Right lobe of liver (tissue), 6 donors: ENCODE results near the gene ARHGAP27. TPM values are rescaled to one million over a fixed set of nuclear protein-coding genes. Genes with fewer than 3 reads are reported as not detected.

Experiments
- ATAC-seq, 4 donors: fragments of 200-7000 bp; cut with Tn5 transposase; one replicate each; pipeline ENCODE4 v1.9.1; 2020; ENCODE audit warnings: mild to moderate bottlenecking in 4 of 4, moderate library complexity in 4 of 4
- DNase-seq, 3 donors: peaks; one replicate each; pipeline ENCODE4 v3.0.0-alpha.2; 2020
- H3K27ac ChIP-seq, 3 donors: fragments of 200-600 bp; one replicate each; pipeline ENCODE4 v1.8.0; 2022
- H3K27me3 ChIP-seq, 2 donors: fragments of 200-600 bp; one replicate each; pipeline ENCODE4 v1.8.0; 2022
- H3K36me3 ChIP-seq, 4 donors: fragments of 200-600 bp; sonication (generic) in 1 of 4; one replicate each; pipeline versions ENCODE4 v1.5.1 to v1.8.0; 2017 to 2022; ENCODE audit warnings: control low read depth in 1 of 4
- H3K4me1 ChIP-seq, 4 donors: fragments of 200-600 bp; sonication (generic) in 1 of 4; one replicate each; pipeline versions ENCODE4 v1.5.1 to v1.8.0; 2017 to 2022; ENCODE audit warnings: control low read depth in 1 of 4
- H3K4me3 ChIP-seq, 3 donors: fragments of 200-600 bp; one replicate each; pipeline ENCODE4 v1.8.0; 2022
- H3K9me3 ChIP-seq, 4 donors: fragments of 200-600 bp; sonication (generic) in 1 of 4; one replicate each; pipeline versions ENCODE4 v1.5.1 to v1.8.0; 2017 to 2022; ENCODE audit warnings: control low read depth in 1 of 4
- POLR2A ChIP-seq: fragments of 450-650 bp; IDR thresholded peaks from one replicate; pipeline ENCODE4 v1.6.1; 2017; ENCODE audit warnings: antibody characterized with exemption, mild to moderate bottlenecking
- WGBS: methylation state at CpG from one replicate; pipeline ENCODE4 v1.1.6; 2018; ENCODE audit warnings: low coverage, low lambda C conversion rate; ENCODE audit not compliant: insufficient coverage; ENCODE audit errors: missing lambda C conversion rate; 5-methylcytosine and 5-hydroxymethylcytosine counted together
- intact Hi-C, 2 donors: fragments of 100-400 bp; cut with DNase I; formaldehyde crosslinking; loops; one replicate each; pipeline versions ENCODE4 v1.11.2 to v1.14.1; 2022
- total RNA-seq, 6 experiments: library from RNA; depleted of rRNA in 2 of 6; stranded (reverse); fragments of >200 nt in 2 of 6; fragmentation: NEBNext Ultra II Directional in 3 of 6; extraction: Animal tissue kit (Norgen Biotek cat#: 25700) in 3 of 6; gene quantifications; one replicate each; pipeline versions ENCODE4 v1.1.0 to v1.2.4, GENCODE V29; 2016 to 2023
- TF ChIP-seq, protein P1 (sequence below), 4 donors: fragments of 200-600 bp in 3 of 4; fragments of 450-650 bp in 1 of 4; IDR thresholded peaks; one replicate each; pipeline versions ENCODE4 v1.5.1 to v1.8.0; 2016 to 2022; ENCODE audit warnings: antibody characterized with exemption in 4 of 4, mild to moderate bottlenecking in 2 of 4
- donor health status: DM: no; HTN: yes; CAD: no.
- donor health status: DM: no; HTN: no; CAD: no.
- donor health status: DM: no; HTN: no; CAD: no.
- donor health status: DM: no; HTN: yes; CAD: no.
- donor health status: DM: no; HTN: yes; CAD: no.

Gene ARHGAP27
- total RNA-seq, 6 experiments from 2014 or later: 4.9 to 9.3 (median 6.8) TPM

DNA sequence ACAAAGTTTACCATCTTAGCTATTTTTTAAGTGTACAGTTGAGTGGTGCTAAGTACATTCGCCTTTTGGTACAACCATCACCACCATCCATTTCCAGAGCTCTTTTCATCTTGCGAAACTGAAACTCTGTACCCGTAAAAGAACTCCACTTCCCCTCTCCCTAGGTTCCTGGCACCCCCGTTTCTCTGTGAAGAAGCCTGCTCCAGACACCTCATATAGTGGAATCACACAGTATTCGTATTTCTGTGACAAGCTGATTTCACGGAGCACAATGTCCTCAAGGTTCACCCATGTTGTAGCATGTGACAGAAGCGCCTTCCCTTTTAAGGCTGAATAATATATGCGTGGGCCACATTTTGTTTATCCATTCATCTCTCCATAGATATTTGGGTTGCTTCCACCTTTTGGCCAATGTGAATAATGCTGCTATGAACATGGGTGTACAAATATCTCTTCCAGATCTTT lies 61.7 kb downstream of the ARHGAP27 start:
- DNase-seq: peak in 1 of 3 donors; percentile 13
- peak overlapping the region in 1 of 3 donors; percentile 84 for H3K27ac ChIP-seq
- H3K27me3 ChIP-seq: no peaks in the 10 kb centered on the region
- H3K9me3 ChIP-seq: no peaks in the 10 kb centered on the region
- peak overlapping the region; percentile 29 to 58 (median 57) for H3K4me3 ChIP-seq
- intact Hi-C loops: no loop called here
- H3K36me3 ChIP-seq: no peaks in the 10 kb centered on the region
- WGBS: 52% methylated on average over 7 of the region's 8 CpGs
- peaks cover 0 to 16% (median 5%) of the 10 kb centered on the region in 4 donors for H3K4me1 ChIP-seq
- no peak for ATAC-seq
- TF ChIP-seq POLR2A: no peak
- TF ChIP-seq, protein P1, sequence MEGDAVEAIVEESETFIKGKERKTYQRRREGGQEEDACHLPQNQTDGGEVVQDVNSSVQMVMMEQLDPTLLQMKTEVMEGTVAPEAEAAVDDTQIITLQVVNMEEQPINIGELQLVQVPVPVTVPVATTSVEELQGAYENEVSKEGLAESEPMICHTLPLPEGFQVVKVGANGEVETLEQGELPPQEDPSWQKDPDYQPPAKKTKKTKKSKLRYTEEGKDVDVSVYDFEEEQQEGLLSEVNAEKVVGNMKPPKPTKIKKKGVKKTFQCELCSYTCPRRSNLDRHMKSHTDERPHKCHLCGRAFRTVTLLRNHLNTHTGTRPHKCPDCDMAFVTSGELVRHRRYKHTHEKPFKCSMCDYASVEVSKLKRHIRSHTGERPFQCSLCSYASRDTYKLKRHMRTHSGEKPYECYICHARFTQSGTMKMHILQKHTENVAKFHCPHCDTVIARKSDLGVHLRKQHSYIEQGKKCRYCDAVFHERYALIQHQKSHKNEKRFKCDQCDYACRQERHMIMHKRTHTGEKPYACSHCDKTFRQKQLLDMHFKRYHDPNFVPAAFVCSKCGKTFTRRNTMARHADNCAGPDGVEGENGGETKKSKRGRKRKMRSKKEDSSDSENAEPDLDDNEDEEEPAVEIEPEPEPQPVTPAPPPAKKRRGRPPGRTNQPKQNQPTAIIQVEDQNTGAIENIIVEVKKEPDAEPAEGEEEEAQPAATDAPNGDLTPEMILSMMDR (IDR thresholded peaks at IDR 0.05): no peak

DNA sequence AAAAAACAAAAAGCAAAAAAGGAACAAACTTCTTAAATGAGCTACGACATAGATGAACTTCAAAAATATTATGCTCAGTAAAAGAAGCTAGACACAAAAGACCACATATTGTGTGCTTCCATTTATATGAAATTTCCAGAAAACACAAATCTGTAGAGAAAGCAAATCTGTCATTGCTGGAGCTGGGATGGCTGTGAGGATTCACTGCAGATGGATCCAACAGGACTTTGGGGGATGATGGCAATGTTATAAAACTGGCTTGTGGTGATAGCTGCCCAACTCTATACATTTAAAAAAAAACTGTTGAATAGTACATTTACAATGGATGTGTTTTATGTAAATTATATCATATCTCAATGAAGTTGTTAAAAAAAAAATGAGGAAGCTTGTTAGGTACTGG lies 63.2 kb downstream of the ARHGAP27 start:
- Histone ChIP-seq H3K27ac (no peak overlapping the region), H3K4me3 (no peak overlapping the region), H3K9me3 (no peaks in the 10 kb centered on the region), H3K4me1 (peaks cover 0 to 16% (median 5%) of the 10 kb centered on the region in 4 donors), H3K27me3 (no peaks in the 10 kb centered on the region), H3K36me3 (no peaks in the 10 kb centered on the region)
- no peak for DNase-seq
- no peak for TF ChIP-seq POLR2A
- TF ChIP-seq, protein P1 (IDR thresholded peaks at IDR 0.05): no peak
- ATAC-seq: no peak
- 75% methylated on average over 1 of the region's 1 CpG for WGBS
- intact Hi-C loops: no loop called here

DNA sequence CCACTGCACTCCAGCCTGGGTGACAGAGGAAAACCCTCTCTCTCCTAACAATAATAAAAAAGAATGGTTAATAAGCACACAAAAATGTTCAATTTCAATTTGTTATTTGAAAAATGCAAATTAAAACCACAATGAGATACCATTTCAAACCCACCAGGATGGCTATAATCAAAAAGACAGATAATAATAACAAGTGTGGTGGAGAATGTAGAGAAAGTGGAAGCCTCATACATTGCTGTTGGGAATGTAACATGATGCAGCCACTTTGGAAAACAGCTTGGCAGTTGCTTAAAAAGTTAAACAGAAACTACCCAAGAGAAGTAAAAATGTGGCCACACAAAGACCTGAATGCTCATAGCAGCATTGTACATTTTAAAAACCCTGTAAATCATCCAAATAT lies 64.0 kb downstream of the ARHGAP27 start:
- no peak overlapping the region for H3K27ac ChIP-seq
- intact Hi-C loops: no loop called here
- TF ChIP-seq, protein P1 (IDR thresholded peaks at IDR 0.05): no peak
- no peak for TF ChIP-seq POLR2A
- no peaks in the 10 kb centered on the region for H3K27me3 ChIP-seq
- no peaks in the 10 kb centered on the region for H3K9me3 ChIP-seq
- H3K4me3 ChIP-seq: no peak overlapping the region
- DNase-seq (no peak), ATAC-seq (no peak)
- H3K4me1 ChIP-seq: peaks cover 0 to 16% (median 5%) of the 10 kb centered on the region in 4 donors
- no peaks in the 10 kb centered on the region for H3K36me3 ChIP-seq

DNA sequence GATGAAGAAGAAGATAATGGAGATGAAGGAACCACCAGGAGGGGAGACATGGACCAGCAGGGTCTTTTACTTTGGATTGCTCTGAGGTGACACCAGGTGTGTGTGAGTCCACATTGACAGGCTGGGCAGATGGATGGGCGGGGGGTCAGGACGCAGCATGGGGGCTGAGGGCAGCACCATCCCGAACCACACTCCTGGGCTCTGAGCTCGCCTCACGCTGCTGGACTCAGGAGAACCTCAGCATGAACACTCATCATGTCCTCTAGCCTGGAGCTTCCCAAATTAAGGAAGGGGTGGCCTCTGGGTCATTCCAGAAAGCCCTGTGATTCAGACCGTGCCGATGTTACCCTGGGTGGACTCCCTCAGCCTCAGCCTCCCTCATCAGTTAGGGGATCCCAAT lies 65.5 kb downstream of the ARHGAP27 start:
- intact Hi-C loops: no loop called here
- TF ChIP-seq, protein P1 (IDR thresholded peaks at IDR 0.05): no peak
- no peak for TF ChIP-seq POLR2A
- DNase-seq (peak in 1 of 3 donors; percentile 29), ATAC-seq (no peak)
- H3K36me3 ChIP-seq: no peaks in the 10 kb centered on the region
- no peak overlapping the region for H3K27ac ChIP-seq
- 100% methylated on average over 1 of the region's 7 CpGs for WGBS
- peaks cover 0 to 12% (median 2%) of the 10 kb centered on the region in 4 donors for H3K4me1 ChIP-seq
- no peak overlapping the region for H3K4me3 ChIP-seq
- no peaks in the 10 kb centered on the region for H3K27me3 ChIP-seq
- no peaks in the 10 kb centered on the region for H3K9me3 ChIP-seq

DNA sequence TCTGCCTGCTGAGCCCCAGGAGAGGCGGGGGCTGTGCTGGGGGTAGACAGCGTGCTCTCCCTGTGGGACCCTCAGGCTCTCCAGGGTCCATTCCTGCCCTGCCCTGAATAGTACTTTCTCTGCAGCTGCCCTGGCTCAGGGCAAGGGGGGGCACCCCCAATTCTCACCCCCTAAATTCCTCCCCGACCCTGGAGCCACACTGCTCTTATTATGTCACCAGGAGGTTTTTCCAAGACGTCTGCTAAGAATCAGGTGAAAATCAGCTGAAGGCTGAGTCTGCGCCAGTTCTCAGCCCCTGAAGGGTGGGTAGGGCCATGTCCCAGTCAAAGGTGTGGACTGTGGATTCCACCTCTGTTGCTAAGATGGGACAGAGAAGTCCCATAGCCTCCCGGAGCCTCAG lies 66.0 kb downstream of the ARHGAP27 start:
- DNase-seq (peak in 1 of 3 donors; percentile 33), ATAC-seq (peak in 1 of 4 donors; percentile 22)
- no peaks in the 10 kb centered on the region for H3K27me3 ChIP-seq
- no peaks in the 10 kb centered on the region for H3K9me3 ChIP-seq
- H3K27ac ChIP-seq: no peak overlapping the region
- intact Hi-C loops: no loop called here
- WGBS: 70% methylated on average over 2 of the region's 6 CpGs
- no peak for TF ChIP-seq POLR2A
- TF ChIP-seq, protein P1 (IDR thresholded peaks at IDR 0.05): no peak
- no peak overlapping the region for H3K4me3 ChIP-seq
- peaks cover 0 to 10% (median 0%) of the 10 kb centered on the region in 4 donors for H3K4me1 ChIP-seq
- no peaks in the 10 kb centered on the region for H3K36me3 ChIP-seq
